Hepatocyte (in vitro differentiated cells): ENCODE measurements around the gene PNMA1. TPM values are rescaled to one million over a fixed set of nuclear protein-coding genes. Genes with fewer than 3 reads are reported as not detected.

Experiments used
- DNase-seq: peaks from one replicate; pipeline ENCODE4 v3.0.0-alpha.2; 2016; ENCODE audit warnings: low spot score
- H2AFZ ChIP-seq: fragments of 200-600 bp; sonication (generic); 2 replicates; pipeline ENCODE4 v1.6.0; 2016; ENCODE audit warnings: antibody characterized with exemption, mild to moderate bottlenecking
- H3K27ac ChIP-seq: fragments of 200-600 bp; sonication (generic); 2 replicates; pipeline ENCODE4 v1.5.1; 2016; ENCODE audit warnings: mild to moderate bottlenecking
- H3K27me3 ChIP-seq: fragments of 200-600 bp; sonication (generic); 2 replicates; pipeline ENCODE4 v1.6.1; 2016
- H3K36me3 ChIP-seq: fragments of 200-600 bp; sonication (generic); replicated peaks from 2 replicates; pipeline ENCODE4 v1.5.1; 2016; ENCODE audit warnings: low read depth; ENCODE audit not compliant: insufficient read depth
- H3K4me1 ChIP-seq: fragments of 200-600 bp; sonication (generic); 2 replicates; pipeline ENCODE4 v1.5.1; 2016; ENCODE audit warnings: mild to moderate bottlenecking, moderate library complexity; ENCODE audit not compliant: insufficient read depth
- H3K4me2 ChIP-seq: fragments of 200-600 bp; sonication (generic); 2 replicates; pipeline ENCODE4 v1.6.0; 2016
- H3K4me3 ChIP-seq: fragments of 200-600 bp; sonication (generic); 2 replicates; pipeline ENCODE4 v1.5.1; 2016; ENCODE audit warnings: mild to moderate bottlenecking
- H3K79me2 ChIP-seq: fragments of 200-600 bp; sonication (generic); 2 replicates; pipeline ENCODE4 v1.6.0; 2017; ENCODE audit warnings: mild to moderate bottlenecking
- H3K9me2 ChIP-seq: fragments of 200-600 bp; sonication (generic); replicated peaks from 2 replicates; pipeline ENCODE4 v1.6.0; 2017; ENCODE audit warnings: mild to moderate bottlenecking; ENCODE audit not compliant: insufficient read depth
- H3K9me3 ChIP-seq: fragments of 200-600 bp; sonication (generic); 2 replicates; pipeline ENCODE4 v1.5.1; 2016; ENCODE audit warnings: low read depth, mild to moderate bottlenecking
- H4K20me1 ChIP-seq: fragments of 200-600 bp; sonication (generic); 2 replicates; pipeline ENCODE4 v1.6.0; 2016; ENCODE audit warnings: mild to moderate bottlenecking; ENCODE audit not compliant: insufficient read depth, poor library complexity, severe bottlenecking
- CTCF ChIP-seq: fragments of 200-600 bp; sonication (generic); IDR thresholded peaks from 2 replicates; pipeline ENCODE4 v1.5.1; 2016; ENCODE audit warnings: antibody characterized with exemption, mild to moderate bottlenecking; ENCODE audit not compliant: poor library complexity
- EZH2 ChIP-seq: fragments of 200-600 bp; sonication (generic); IDR thresholded peaks from 2 replicates; pipeline ENCODE4 v1.6.1; 2016; ENCODE audit warnings: antibody characterized with exemption, mild to moderate bottlenecking, borderline replicate concordance
- EZH2phosphoT487 ChIP-seq: fragments of 200-600 bp; sonication (generic); IDR thresholded peaks from one replicate; pipeline ENCODE4 v1.6.1; 2018; ENCODE audit warnings: antibody characterized with exemption, mild to moderate bottlenecking, low read depth, moderate library complexity; ENCODE audit not compliant: unreplicated experiment, severe bottlenecking
- WGBS: methylation state at CpG from one replicate; pipeline ENCODE4 v1.1.6; 2016; ENCODE audit warnings: low lambda C conversion rate; ENCODE audit errors: missing lambda C conversion rate; 5-methylcytosine and 5-hydroxymethylcytosine counted together
- polyA plus RNA-seq: library from polyadenylated mRNA; unstranded; fragments of >200 nt; fragmentation: Nextera tagmentation; extraction: Ambion mirVana; gene quantifications from 2 replicates; pipeline ENCODE4 v1.2.1, GENCODE V29; 2016
- total RNA-seq: library from RNA; depleted of rRNA; stranded (reverse); fragments of >200 nt; gene quantifications from 2 replicates; pipeline ENCODE4 v1.2.3, GENCODE V29; 2014

The PNMA1 gene
- total and polyA plus RNA-seq, 2 experiments from 2014 or later: 27.3 to 45.7 TPM

- Histone ChIP-seq H3K9me2 (no peaks in the 10 kb centered on the region), H3K79me2 (peaks cover 19% of the 10 kb centered on the region), H2AFZ (no peak overlapping the region), H3K9me3 (no peaks in the 10 kb centered on the region), H3K4me3 (no peak overlapping the region), H3K27ac (peak overlapping the region; percentile 65), H3K4me2 (no peak overlapping the region), H3K4me1 (peaks cover 24% of the 10 kb centered on the region), H3K27me3 (no peaks in the 10 kb centered on the region), H4K20me1 (no peaks in the 10 kb centered on the region), H3K36me3 (peaks cover 4% of the 10 kb centered on the region)
- WGBS: 87% methylated on average over 7 of the region's 7 CpGs
- TF ChIP-seq CTCF: no peak
- no peak for TF ChIP-seq EZH2
- TF ChIP-seq EZH2phosphoT487: no peak
- DNase-seq: no peak
Measured at GRCh38 chr14:73723406-73723796, 9.2 kb upstream of the PNMA1 start.

- Histone ChIP-seq H4K20me1 (no peaks in the 10 kb centered on the region), H3K4me1 (peaks cover 32% of the 10 kb centered on the region), H3K27ac (no peak overlapping the region), H3K27me3 (no peaks in the 10 kb centered on the region), H3K4me2 (no peak overlapping the region), H3K9me3 (no peaks in the 10 kb centered on the region), H3K79me2 (peaks cover 11% of the 10 kb centered on the region), H2AFZ (no peak overlapping the region), H3K4me3 (no peak overlapping the region), H3K9me2 (no peaks in the 10 kb centered on the region), H3K36me3 (peaks cover 4% of the 10 kb centered on the region)
- TF ChIP-seq EZH2phosphoT487 (no peak), CTCF (no peak), EZH2 (no peak)
- WGBS: 96% methylated on average over 10 of the region's 10 CpGs
- no peak for DNase-seq
Measured at GRCh38 chr14:73722581-73722980, 8.4 kb upstream of the PNMA1 start.

GRCh38 chr14:73721101-73721821 is 7.1 kb upstream of the PNMA1 start:
- WGBS: 86% methylated on average over 9 of the region's 12 CpGs
- H3K79me2 ChIP-seq: peaks cover 16% of the 10 kb centered on the region
- no peak overlapping the region for H3K4me2 ChIP-seq
- no peak overlapping the region for H3K27ac ChIP-seq
- H3K9me2 ChIP-seq: no peaks in the 10 kb centered on the region
- peaks cover 3% of the 10 kb centered on the region for H4K20me1 ChIP-seq
- H3K27me3 ChIP-seq: no peaks in the 10 kb centered on the region
- H2AFZ ChIP-seq: no peak overlapping the region
- H3K4me3 ChIP-seq: no peak overlapping the region
- DNase-seq: no peak
- no peaks in the 10 kb centered on the region for H3K9me3 ChIP-seq
- H3K36me3 ChIP-seq: peaks cover 4% of the 10 kb centered on the region
- H3K4me1 ChIP-seq: peaks cover 38% of the 10 kb centered on the region
- no peak for TF ChIP-seq EZH2phosphoT487
- no peak for TF ChIP-seq EZH2
- TF ChIP-seq CTCF: no peak
